KMS-11 (cell line): ENCODE results near the gene NDUFAF7.

Source experiments
- H2AFZ ChIP-seq: fragments of 200-600 bp; sonication (generic); 2 replicates; pipeline ENCODE4 v1.6.1; 2016; ENCODE audit warnings: antibody characterized with exemption, mixed run types, low read depth
- H3K27ac ChIP-seq: fragments of 200-600 bp; sonication (generic); 2 replicates; pipeline ENCODE4 v1.6.1; 2016; ENCODE audit warnings: mild to moderate bottlenecking, mixed run types
- H3K27me3 ChIP-seq: fragments of 200-600 bp; sonication (generic); 2 replicates; pipeline ENCODE4 v1.6.1; 2017; ENCODE audit warnings: mild to moderate bottlenecking, low read depth, mixed run types, moderate library complexity; ENCODE audit not compliant: insufficient read depth
- H3K36me3 ChIP-seq: fragments of 200-600 bp; sonication (generic); 2 replicates; pipeline ENCODE4 v1.6.1; 2017; ENCODE audit warnings: mild to moderate bottlenecking, mixed run types; ENCODE audit not compliant: insufficient read depth
- H3K4me1 ChIP-seq: fragments of 200-600 bp; sonication (generic); 2 replicates; pipeline ENCODE4 v1.6.1; 2016; ENCODE audit warnings: mild to moderate bottlenecking, low read depth, mixed run types; ENCODE audit not compliant: poor library complexity, severe bottlenecking
- H3K4me2 ChIP-seq: fragments of 200-600 bp; sonication (generic); 2 replicates; pipeline ENCODE4 v1.7.0; 2016; ENCODE audit warnings: mild to moderate bottlenecking, mixed run types
- H3K4me3 ChIP-seq: fragments of 200-600 bp; sonication (generic); IDR thresholded peaks from 2 replicates; pipeline ENCODE4 v1.6.1; 2017; ENCODE audit warnings: low read depth, low read length, mixed read lengths; ENCODE audit not compliant: insufficient read depth
- H3K79me2 ChIP-seq: fragments of 200-600 bp; sonication (generic); 2 replicates; pipeline ENCODE4 v1.6.1; 2016; ENCODE audit warnings: low read depth, mixed run types; ENCODE audit not compliant: insufficient read depth
- H3K9ac ChIP-seq: fragments of 200-600 bp; sonication (generic); 2 replicates; pipeline ENCODE4 v1.6.1; 2016; ENCODE audit warnings: mild to moderate bottlenecking, mixed run types
- H4K20me1 ChIP-seq: fragments of 200-600 bp; sonication (generic); 2 replicates; pipeline ENCODE4 v1.6.1; 2016; ENCODE audit warnings: mild to moderate bottlenecking, mixed run types; ENCODE audit not compliant: insufficient read depth
- CTCF ChIP-seq: fragments of 200-600 bp; sonication (generic); conservative IDR thresholded peaks from 2 replicates; pipeline ENCODE4 v1.6.1; 2017; ENCODE audit warnings: low read depth, mild to moderate bottlenecking, antibody characterized with exemption, low read length, moderate library complexity, mixed read lengths

The NDUFAF7 gene

GRCh38 chr2:37282746-37283145 lies 51.3 kb downstream of the NDUFAF7 start:
- peaks cover 72% of the 10 kb centered on the region for H3K4me1 ChIP-seq
- H3K27ac ChIP-seq = no peak overlapping the region; the same call in 1 of the 2 replicates
- peaks cover 100% of the 10 kb centered on the region for H3K79me2 ChIP-seq
- TF ChIP-seq CTCF = no peak
- peaks cover 38% of the 10 kb centered on the region for H4K20me1 ChIP-seq
- H3K9ac ChIP-seq = no peak overlapping the region
- H3K36me3 ChIP-seq = peaks cover 51% of the 10 kb centered on the region; the same call in 1 of the 2 replicates
- H3K4me3 ChIP-seq = no peak overlapping the region
- no peak overlapping the region for H3K4me2 ChIP-seq
- no peaks in the 10 kb centered on the region for H3K27me3 ChIP-seq
- no peak overlapping the region for H2AFZ ChIP-seq

- H3K79me2 ChIP-seq = peaks cover 100% of the 10 kb centered on the region
- H3K36me3 ChIP-seq = peaks cover 55% of the 10 kb centered on the region; the same call in 1 of the 2 replicates
- no peak overlapping the region for H3K4me3 ChIP-seq
- H3K4me1 ChIP-seq = peaks cover 72% of the 10 kb centered on the region
- no peak overlapping the region; the same call in 1 of the 2 replicates for H3K27ac ChIP-seq
- H4K20me1 ChIP-seq = peaks cover 37% of the 10 kb centered on the region
- H3K9ac ChIP-seq = no peak overlapping the region
- no peak for TF ChIP-seq CTCF
- H3K27me3 ChIP-seq = no peaks in the 10 kb centered on the region
- H3K4me2 ChIP-seq = no peak overlapping the region
- H2AFZ ChIP-seq = no peak overlapping the region
Measured at GRCh38 chr2:37283207-37283606, 51.7 kb downstream of the NDUFAF7 start.

- H3K79me2 ChIP-seq = peaks cover 100% of the 10 kb centered on the region
- peaks cover 47% of the 10 kb centered on the region for H4K20me1 ChIP-seq
- H3K9ac ChIP-seq = no peak overlapping the region
- H3K4me2 ChIP-seq = no peak overlapping the region
- TF ChIP-seq CTCF = no peak
- peaks cover 56% of the 10 kb centered on the region; the same call in 1 of the 2 replicates for H3K36me3 ChIP-seq
- H3K4me3 ChIP-seq = no peak overlapping the region
- H3K27me3 ChIP-seq = no peaks in the 10 kb centered on the region
- peaks cover 78% of the 10 kb centered on the region for H3K4me1 ChIP-seq
- H3K27ac ChIP-seq = no peak overlapping the region; the same call in 1 of the 2 replicates
- H2AFZ ChIP-seq = no peak overlapping the region
Measured at GRCh38 chr2:37284381-37284780, 52.9 kb downstream of the NDUFAF7 start.

- Histone ChIP-seq H3K9ac (no peak overlapping the region), H3K4me1 (peaks cover 81% of the 10 kb centered on the region), H3K4me2 (no peak overlapping the region), H4K20me1 (peaks cover 63% of the 10 kb centered on the region), H3K4me3 (no peak overlapping the region), H3K27me3 (no peaks in the 10 kb centered on the region), H3K36me3 (peaks cover 54% of the 10 kb centered on the region; the same call in 1 of the 2 replicates), H3K27ac (peak overlapping the region; percentile 10; the same call in 1 of the 2 replicates), H3K79me2 (peaks cover 100% of the 10 kb centered on the region), H2AFZ (no peak overlapping the region)
- no peak for TF ChIP-seq CTCF
Measured at GRCh38 chr2:37287966-37288365, 56.5 kb downstream of the NDUFAF7 start.
